ENCODE results near the gene ITPKA.

GRCh38 chr15:41486286-41486685 lies 7.4 kb upstream of the ITPKA start:
- TF ChIP-seq CTCF (conservative IDR thresholded peaks at IDR 0.05; ENCODE audit: low read depth, low read length) (no peak), EZH2 (IDR thresholded peaks at IDR 0.05; ENCODE audit: borderline replicate concordance, low read depth, low read length, poor library complexity, severe bottlenecking) (no peak)
